Activated CD4-positive, CD25-positive, alpha-beta regulatory T cell treated with anti-CD3 and anti-CD28 coated beads, Interleukin-2, amount 50 U/mL, for 72 hours (primary cell): Measurements from ENCODE around the gene ARGFX.

Source experiments
- DNase-seq: peaks from one replicate; pipeline ENCODE4 v3.0.0; 2021

The ARGFX gene

GRCh38 chr3:121601212-121601812 is 33.6 kb downstream of the ARGFX start:
- DNase-seq: no peak

- no peak for DNase-seq
Observed at GRCh38 chr3:121604759-121605158, 37.0 kb downstream of the ARGFX start.

GRCh38 chr3:121606106-121606505 is 38.4 kb downstream of the ARGFX start:
- DNase-seq: no peak
